ENCODE data around the gene EHHADH.

- TF ChIP-seq CTCF (IDR thresholded peaks at IDR 0.05; ENCODE audit: low read length), result no peak
- TF ChIP-seq EZH2 (IDR thresholded peaks at IDR 0.05; ENCODE audit: borderline replicate concordance, low read length), result no peak
Measured at GRCh38 chr3:185149591-185149990, 104.3 kb downstream of the EHHADH start.

All from OCI-LY1 (cell line).